Measurements from ENCODE around the gene ANP32A. TPM values are rescaled to one million over a fixed set of nuclear protein-coding genes. Genes with fewer than 3 reads are reported as not detected.

ANP32A gene
- total RNA-seq, 1 donor from 2014 or later: 275 TPM

GRCh38 chr15:68792901-68793766 lies 27.6 kb downstream of the ANP32A start:
- DNase-seq (ENCODE audit: low spot score): no peak
- no peaks in the 10 kb centered on the region for H3K9me3 Mint-ChIP-seq
- intact Hi-C loops (cut with micrococcal nuclease): loop anchor here (10.0 kb wide), 1 partner anchor 1302 kb away; the partner anchor contains the start of gene TLE3
- H3K4me3 Mint-ChIP-seq: peak overlapping the region; percentile 57
- peaks cover 26% of the 10 kb centered on the region for H3K36me3 Mint-ChIP-seq (ENCODE audit: low read depth)
- no peaks in the 10 kb centered on the region for H3K27me3 Mint-ChIP-seq (ENCODE audit: insufficient read depth)
- peak overlapping the region; percentile 37 for H3K27ac Mint-ChIP-seq
- H3K4me1 Mint-ChIP-seq (ENCODE audit: low read depth): peaks cover 91% of the 10 kb centered on the region

- Mint-ChIP-seq H3K4me1 (ENCODE audit: low read depth) (peaks cover 76% of the 10 kb centered on the region), H3K36me3 (ENCODE audit: low read depth) (peaks cover 31% of the 10 kb centered on the region), H3K4me3 (peak overlapping the region; percentile 72), H3K27me3 (ENCODE audit: insufficient read depth) (no peaks in the 10 kb centered on the region), H3K27ac (peak overlapping the region; percentile 97), H3K9me3 (no peaks in the 10 kb centered on the region)
- DNase-seq (ENCODE audit: low spot score): peak; percentile 69
- intact Hi-C loops (cut with micrococcal nuclease): loop anchor here (10.0 kb wide), 1 partner anchor 1303 kb away; the partner anchor contains the start of gene TLE3
These were observed 29.0 kb downstream of the ANP32A start for GRCh38 chr15:68791431-68792283.

GRCh38 chr15:68790910-68791309 lies 29.8 kb downstream of the ANP32A start:
- no peak for DNase-seq (ENCODE audit: low spot score)
- intact Hi-C loops (cut with micrococcal nuclease): loop anchor here (10.0 kb wide), 1 partner anchor 1304 kb away; the partner anchor contains the start of gene TLE3
- no peaks in the 10 kb centered on the region for H3K9me3 Mint-ChIP-seq
- H3K27me3 Mint-ChIP-seq (ENCODE audit: insufficient read depth): no peaks in the 10 kb centered on the region
- H3K36me3 Mint-ChIP-seq (ENCODE audit: low read depth): peaks cover 37% of the 10 kb centered on the region
- peak overlapping the region; percentile 97 for H3K27ac Mint-ChIP-seq
- H3K4me3 Mint-ChIP-seq: peak overlapping the region; percentile 72
- peaks cover 71% of the 10 kb centered on the region for H3K4me1 Mint-ChIP-seq (ENCODE audit: low read depth)

- no peak overlapping the region for H3K4me3 Mint-ChIP-seq
- DNase-seq (ENCODE audit: low spot score): no peak
- peaks cover 42% of the 10 kb centered on the region for H3K36me3 Mint-ChIP-seq (ENCODE audit: low read depth)
- no peaks in the 10 kb centered on the region for H3K9me3 Mint-ChIP-seq
- intact Hi-C loops (cut with micrococcal nuclease): loop anchor here (10.0 kb wide), 1 partner anchor 1305 kb away; the partner anchor contains the start of gene TLE3
- H3K27me3 Mint-ChIP-seq (ENCODE audit: insufficient read depth): no peaks in the 10 kb centered on the region
- H3K27ac Mint-ChIP-seq: no peak overlapping the region
- H3K4me1 Mint-ChIP-seq (ENCODE audit: low read depth): peaks cover 71% of the 10 kb centered on the region
These were observed 30.5 kb downstream of the ANP32A start for GRCh38 chr15:68790242-68790575.

- no peaks in the 10 kb centered on the region for H3K27me3 Mint-ChIP-seq (ENCODE audit: insufficient read depth)
These were observed 31.0 kb downstream of the ANP32A start for GRCh38 chr15:68789534-68790241.

GRCh38 chr15:68789091-68789490 lies 31.6 kb downstream of the ANP32A start:
- DNase-seq (ENCODE audit: low spot score): no peak
- H3K27me3 Mint-ChIP-seq (ENCODE audit: insufficient read depth): no peaks in the 10 kb centered on the region
- peaks cover 40% of the 10 kb centered on the region for H3K36me3 Mint-ChIP-seq (ENCODE audit: low read depth)
- intact Hi-C loops (cut with micrococcal nuclease): no loop called here
- H3K4me1 Mint-ChIP-seq (ENCODE audit: low read depth): peaks cover 71% of the 10 kb centered on the region
- peak overlapping the region; percentile 58 for H3K27ac Mint-ChIP-seq
- H3K4me3 Mint-ChIP-seq: no peak overlapping the region
- no peaks in the 10 kb centered on the region for H3K9me3 Mint-ChIP-seq

More at GRCh38 chr15:68789534-68790241, 31.0 kb downstream of the ANP32A start:
- no peak for DNase-seq (ENCODE audit: low spot score)
- Mint-ChIP-seq H3K27ac (peak overlapping the region; percentile 58), H3K4me1 (ENCODE audit: low read depth) (peaks cover 71% of the 10 kb centered on the region), H3K36me3 (ENCODE audit: low read depth) (peaks cover 44% of the 10 kb centered on the region), H3K9me3 (no peaks in the 10 kb centered on the region), H3K4me3 (no peak overlapping the region)
- intact Hi-C loops (cut with micrococcal nuclease): loop anchor here (10.0 kb wide), 1 partner anchor 1305 kb away; the partner anchor contains the start of gene TLE3

GRCh38 chr15:68788264-68788624 lies 32.5 kb downstream of the ANP32A start:
- peaks cover 71% of the 10 kb centered on the region for H3K4me1 Mint-ChIP-seq (ENCODE audit: low read depth)
- H3K27ac Mint-ChIP-seq: no peak overlapping the region
- no peaks in the 10 kb centered on the region for H3K9me3 Mint-ChIP-seq
- H3K4me3 Mint-ChIP-seq: no peak overlapping the region
- no peaks in the 10 kb centered on the region for H3K27me3 Mint-ChIP-seq (ENCODE audit: insufficient read depth)
- intact Hi-C loops (cut with micrococcal nuclease): no loop called here
- no peak for DNase-seq (ENCODE audit: low spot score)
- H3K36me3 Mint-ChIP-seq (ENCODE audit: low read depth): peaks cover 45% of the 10 kb centered on the region

GRCh38 chr15:68787609-68788263 lies 33.0 kb downstream of the ANP32A start:
- intact Hi-C loops (cut with micrococcal nuclease): no loop called here
- no peak for DNase-seq (ENCODE audit: low spot score)
- Mint-ChIP-seq H3K27me3 (ENCODE audit: insufficient read depth) (no peaks in the 10 kb centered on the region), H3K36me3 (ENCODE audit: low read depth) (peaks cover 45% of the 10 kb centered on the region), H3K9me3 (no peaks in the 10 kb centered on the region), H3K27ac (no peak overlapping the region), H3K4me3 (no peak overlapping the region), H3K4me1 (ENCODE audit: low read depth) (peaks cover 71% of the 10 kb centered on the region)

GRCh38 chr15:68786753-68787152 lies 33.9 kb downstream of the ANP32A start:
- no peaks in the 10 kb centered on the region for H3K9me3 Mint-ChIP-seq
- no peaks in the 10 kb centered on the region for H3K27me3 Mint-ChIP-seq (ENCODE audit: insufficient read depth)
- peaks cover 52% of the 10 kb centered on the region for H3K36me3 Mint-ChIP-seq (ENCODE audit: low read depth)
- DNase-seq (ENCODE audit: low spot score): no peak
- H3K4me3 Mint-ChIP-seq: no peak overlapping the region
- intact Hi-C loops (cut with micrococcal nuclease): no loop called here
- H3K27ac Mint-ChIP-seq: peak overlapping the region; percentile 29
- H3K4me1 Mint-ChIP-seq (ENCODE audit: low read depth): peaks cover 71% of the 10 kb centered on the region

- Mint-ChIP-seq H3K4me1 (ENCODE audit: low read depth) (peaks cover 66% of the 10 kb centered on the region), H3K36me3 (ENCODE audit: low read depth) (peaks cover 47% of the 10 kb centered on the region), H3K27me3 (ENCODE audit: insufficient read depth) (no peaks in the 10 kb centered on the region), H3K27ac (peak overlapping the region; percentile 34), H3K9me3 (no peaks in the 10 kb centered on the region), H3K4me3 (no peak overlapping the region)
- DNase-seq (ENCODE audit: low spot score): no peak
- intact Hi-C loops (cut with micrococcal nuclease): no loop called here
These were observed 35.2 kb downstream of the ANP32A start for GRCh38 chr15:68785541-68785940.

GRCh38 chr15:68784206-68784605 lies 36.5 kb downstream of the ANP32A start:
- Mint-ChIP-seq H3K4me3 (no peak overlapping the region), H3K27me3 (ENCODE audit: insufficient read depth) (no peaks in the 10 kb centered on the region), H3K9me3 (no peaks in the 10 kb centered on the region), H3K4me1 (ENCODE audit: low read depth) (peaks cover 52% of the 10 kb centered on the region), H3K27ac (no peak overlapping the region), H3K36me3 (ENCODE audit: low read depth) (peaks cover 54% of the 10 kb centered on the region)
- intact Hi-C loops (cut with micrococcal nuclease): loop anchor here (5.0 kb wide), 1 partner anchor 52 kb away; no protein-coding TSS in a partner anchor
- DNase-seq (ENCODE audit: low spot score): no peak
